ENCODE results near the gene SEMA4C. TPM values are rescaled to one million over a fixed set of nuclear protein-coding genes. Genes with fewer than 3 reads are reported as not detected.
A peak's percentile ranks its signal among the peaks of the same experiment; 100 is the strongest.

SEMA4C gene
- polyA plus RNA-seq, 1 donor from 2014 or later, result 0.58 TPM

DNA sequence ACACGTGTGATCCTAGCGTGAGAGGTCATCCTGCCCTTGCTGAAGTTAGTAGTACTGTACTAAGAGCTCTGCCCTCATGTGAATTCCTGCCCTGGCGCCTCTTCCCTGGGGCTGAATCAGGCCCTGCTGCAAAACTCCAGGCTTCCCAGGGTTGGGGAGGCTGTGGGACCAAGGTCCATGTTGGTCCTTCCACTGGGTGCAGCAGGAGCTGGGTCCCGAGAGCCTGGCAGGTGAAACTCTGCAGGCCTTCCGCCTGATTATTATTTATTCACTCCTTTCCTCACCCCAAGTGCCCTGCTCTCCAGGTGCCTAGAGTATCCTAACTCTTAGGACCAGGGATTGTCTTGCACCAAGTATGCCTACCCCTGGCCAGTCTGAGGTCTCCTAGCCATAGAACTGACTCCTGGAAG lies 59.1 kb downstream of the SEMA4C start:
- H3K4me3 Mint-ChIP-seq, result no peak overlapping the region
- no peaks in the 10 kb centered on the region for H3K9me3 Mint-ChIP-seq
- H3K27me3 Mint-ChIP-seq, result no peaks in the 10 kb centered on the region
- peaks cover 8% of the 10 kb centered on the region for H3K36me3 Mint-ChIP-seq
- peak overlapping the region; percentile 33 to 67 (median 37) for H3K27ac Mint-ChIP-seq
- H3K4me1 Mint-ChIP-seq, result peaks cover 20 to 36% (median 31%) of the 10 kb centered on the region in 3 donors

DNA sequence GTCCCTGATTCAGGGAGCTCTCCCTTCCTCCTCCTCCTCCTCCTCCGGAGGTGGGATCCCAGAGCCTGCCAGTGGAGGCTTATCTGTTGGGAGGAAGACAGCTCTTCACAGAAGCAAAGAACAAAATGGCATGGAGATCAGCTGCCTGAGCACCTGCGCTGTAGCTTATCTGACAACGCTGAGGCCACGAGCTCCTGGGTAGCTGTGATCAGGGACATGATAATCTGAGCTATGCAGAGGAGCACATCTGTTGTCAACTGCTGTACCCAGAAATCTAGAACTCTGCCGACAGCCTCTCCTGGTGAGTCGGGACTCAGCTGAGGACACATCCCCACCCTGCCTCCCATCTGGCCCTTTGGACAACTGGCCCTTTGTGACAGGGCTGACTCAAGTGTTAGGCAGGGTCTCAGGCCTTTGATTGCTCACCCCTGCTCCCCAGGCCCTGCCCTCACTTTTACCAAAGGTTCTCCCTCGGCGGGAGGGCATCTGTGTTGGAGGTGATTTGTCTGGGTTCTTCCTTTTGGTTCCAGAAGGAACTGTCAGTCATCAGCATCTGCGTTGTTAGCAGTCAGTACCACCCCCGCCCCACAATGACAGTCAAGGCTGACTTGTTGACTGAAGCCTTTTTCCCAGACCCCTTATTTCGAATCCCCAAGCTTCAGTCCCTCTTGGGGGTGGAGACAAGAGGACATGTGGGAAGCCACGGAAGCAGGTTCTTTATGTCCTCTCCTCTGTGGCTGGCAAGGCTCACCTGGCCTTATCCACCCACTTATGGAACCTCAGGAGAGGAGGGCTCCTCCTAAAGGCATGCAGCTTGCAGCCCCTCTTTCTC lies 59.7 kb downstream of the SEMA4C start:
- Mint-ChIP-seq H3K9me3 (no peaks in the 10 kb centered on the region), H3K27me3 (no peaks in the 10 kb centered on the region), H3K4me3 (no peak overlapping the region), H3K27ac (peak overlapping the region in 1 of 3 donors; percentile 90), H3K36me3 (peaks cover 8% of the 10 kb centered on the region), H3K4me1 (peaks cover 16 to 32% (median 28%) of the 10 kb centered on the region in 3 donors)

Other genes with a start within 250 kb of the SEMA4C start
- 17.3 TPM for gene KANSL3, start 231.8 kb downstream of the SEMA4C start, polyA plus RNA-seq
- gene FER1L5, start 227.3 kb downstream of the SEMA4C start, polyA plus RNA-seq, result not detected
- gene LMAN2L, start 130.0 kb downstream of the SEMA4C start, polyA plus RNA-seq, result 19.1 TPM
- 7.9 TPM for gene CNNM4, start 109.2 kb downstream of the SEMA4C start, polyA plus RNA-seq
- gene CNNM3, start 53.8 kb downstream of the SEMA4C start, polyA plus RNA-seq, result 3.5 TPM
- 1.3 TPM for gene ANKRD23, start 26.1 kb downstream of the SEMA4C start, polyA plus RNA-seq
- 16.3 TPM for gene ANKRD39, start 12.1 kb downstream of the SEMA4C start, polyA plus RNA-seq
- gene FAM178B, start 116.5 kb upstream of the SEMA4C start, polyA plus RNA-seq, result not detected
- 13.6 TPM for gene FAHD2B, start 224.8 kb upstream of the SEMA4C start, polyA plus RNA-seq
- 9.4 TPM for gene ANKRD36, start 243.1 kb upstream of the SEMA4C start, polyA plus RNA-seq